OCI-LY1 (cell line): ENCODE results near the gene KCNK3.

ENCODE experiments used
- H2AFZ ChIP-seq: fragments of 200-600 bp; sonication (generic), shearing (Covaris generic); 2 replicates; pipeline ENCODE4 v1.6.0; 2014; ENCODE audit warnings: antibody characterized with exemption, mild to moderate bottlenecking, low read length
- H3F3A ChIP-seq: fragments of 200-600 bp; sonication (generic), shearing (Covaris generic); 2 replicates; pipeline ENCODE4 v1.6.0; 2014; ENCODE audit warnings: mild to moderate bottlenecking, antibody characterized with exemption, low read length, moderate library complexity; ENCODE audit not compliant: insufficient read depth
- H3K27ac ChIP-seq: fragments of 200-600 bp; sonication (generic); 2 replicates; pipeline ENCODE4 v1.5.1; 2014; ENCODE audit warnings: low read length, mixed run types, mild to moderate bottlenecking, low read depth; ENCODE audit not compliant: poor library complexity, severe bottlenecking
- H3K27me3 ChIP-seq: fragments of 200-600 bp; sonication (generic); 2 replicates; pipeline ENCODE4 v1.6.0; 2014; ENCODE audit warnings: antibody characterized with exemption, mild to moderate bottlenecking, low read length, moderate library complexity; ENCODE audit not compliant: insufficient read depth
- H3K36me3 ChIP-seq: fragments of 200-600 bp; sonication (generic); 2 replicates; pipeline ENCODE4 v1.6.1; 2014; ENCODE audit warnings: mild to moderate bottlenecking, antibody characterized with exemption, low read length, moderate library complexity, mixed read lengths; ENCODE audit not compliant: insufficient read depth
- H3K4me1 ChIP-seq: fragments of 200-600 bp; sonication (generic); 2 replicates; pipeline ENCODE4 v1.5.1; 2014; ENCODE audit warnings: mild to moderate bottlenecking, low read length, moderate library complexity; ENCODE audit not compliant: insufficient read depth, severe bottlenecking
- H3K4me2 ChIP-seq: fragments of 200-600 bp; sonication (generic), shearing (Covaris generic); 2 replicates; pipeline ENCODE4 v1.6.1; 2014; ENCODE audit warnings: low read length
- H3K4me3 ChIP-seq: fragments of 200-600 bp; sonication (generic); 2 replicates; pipeline ENCODE4 v1.5.1; 2014; ENCODE audit warnings: low read length, low read depth, mild to moderate bottlenecking, mixed read lengths; ENCODE audit not compliant: poor library complexity, severe bottlenecking
- H3K79me2 ChIP-seq: fragments of 200-600 bp; shearing (Covaris generic); 2 replicates; pipeline ENCODE4 v1.6.1; 2016; ENCODE audit warnings: mixed run types, low read length, mixed read lengths; ENCODE audit not compliant: insufficient read depth
- H3K9ac ChIP-seq: fragments of 200-600 bp; sonication (generic), shearing (Covaris generic); 2 replicates; pipeline ENCODE4 v1.6.1; 2014; ENCODE audit warnings: mild to moderate bottlenecking, low read length, mixed read lengths
- H3K9me2 ChIP-seq: fragments of 200-600 bp; sonication (generic), shearing (Covaris generic); 2 replicates; pipeline ENCODE4 v1.6.1; 2014; ENCODE audit warnings: low read depth, mild to moderate bottlenecking, low read length, mixed read lengths
- H3K9me3 ChIP-seq: fragments of 200-600 bp; shearing (Covaris generic); 2 replicates; pipeline ENCODE4 v1.6.1; 2014; ENCODE audit warnings: low read length, mixed read lengths
- H4K20me1 ChIP-seq: fragments of 200-600 bp; sonication (generic), shearing (Covaris generic); 2 replicates; pipeline ENCODE4 v1.6.0; 2016; ENCODE audit warnings: mild to moderate bottlenecking, low read length; ENCODE audit not compliant: insufficient read depth
- EZH2 ChIP-seq: fragments of 200-600 bp; sonication (generic), shearing (Covaris generic); IDR thresholded peaks from 2 replicates; pipeline ENCODE4 v1.8.0; 2017; ENCODE audit warnings: borderline replicate concordance, mixed run types, mild to moderate bottlenecking, antibody characterized with exemption, low read length, moderate library complexity, mixed read lengths
- TF ChIP-seq, protein P1 (sequence below): fragments of 200-600 bp; sonication (generic), shearing (Covaris generic); IDR thresholded peaks from 2 replicates; pipeline ENCODE4 v1.5.1; 2017; ENCODE audit warnings: mild to moderate bottlenecking, antibody characterized with exemption, low read length, moderate library complexity, mixed read lengths

KCNK3 gene

DNA sequence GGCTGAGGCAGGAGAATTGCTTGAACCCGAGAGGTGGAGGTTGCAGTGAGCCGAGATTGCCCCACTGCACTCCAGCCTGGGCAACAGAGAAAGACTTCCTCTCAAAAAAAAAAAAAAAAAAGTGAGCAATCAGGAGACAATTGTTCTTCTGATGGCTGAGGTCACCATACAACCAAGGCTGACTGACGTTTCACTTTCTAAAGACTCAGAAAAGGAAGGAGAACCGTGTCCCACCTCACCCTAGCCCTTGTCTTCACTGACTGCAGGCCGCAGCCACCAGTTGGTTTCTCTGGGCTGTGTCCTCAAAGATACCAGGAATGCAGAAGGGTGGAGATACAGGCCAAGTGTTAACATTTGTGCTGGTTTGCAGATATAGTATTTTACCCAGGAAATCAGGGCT is 63.8 kb downstream of the KCNK3 start:
- Histone ChIP-seq H3F3A (no peaks in the 10 kb centered on the region), H3K36me3 (no peaks in the 10 kb centered on the region), H3K27ac (no peak overlapping the region), H2AFZ (no peak overlapping the region), H3K9me3 (no peaks in the 10 kb centered on the region), H3K27me3 (peaks cover 11% of the 10 kb centered on the region; the same call in 1 of the 2 replicates), H3K4me1 (no peaks in the 10 kb centered on the region), H3K79me2 (no peaks in the 10 kb centered on the region), H4K20me1 (no peaks in the 10 kb centered on the region), H3K9ac (no peak overlapping the region), H3K4me2 (no peak overlapping the region), H3K4me3 (no peak overlapping the region), H3K9me2 (no peaks in the 10 kb centered on the region)
- TF ChIP-seq, protein P1, sequence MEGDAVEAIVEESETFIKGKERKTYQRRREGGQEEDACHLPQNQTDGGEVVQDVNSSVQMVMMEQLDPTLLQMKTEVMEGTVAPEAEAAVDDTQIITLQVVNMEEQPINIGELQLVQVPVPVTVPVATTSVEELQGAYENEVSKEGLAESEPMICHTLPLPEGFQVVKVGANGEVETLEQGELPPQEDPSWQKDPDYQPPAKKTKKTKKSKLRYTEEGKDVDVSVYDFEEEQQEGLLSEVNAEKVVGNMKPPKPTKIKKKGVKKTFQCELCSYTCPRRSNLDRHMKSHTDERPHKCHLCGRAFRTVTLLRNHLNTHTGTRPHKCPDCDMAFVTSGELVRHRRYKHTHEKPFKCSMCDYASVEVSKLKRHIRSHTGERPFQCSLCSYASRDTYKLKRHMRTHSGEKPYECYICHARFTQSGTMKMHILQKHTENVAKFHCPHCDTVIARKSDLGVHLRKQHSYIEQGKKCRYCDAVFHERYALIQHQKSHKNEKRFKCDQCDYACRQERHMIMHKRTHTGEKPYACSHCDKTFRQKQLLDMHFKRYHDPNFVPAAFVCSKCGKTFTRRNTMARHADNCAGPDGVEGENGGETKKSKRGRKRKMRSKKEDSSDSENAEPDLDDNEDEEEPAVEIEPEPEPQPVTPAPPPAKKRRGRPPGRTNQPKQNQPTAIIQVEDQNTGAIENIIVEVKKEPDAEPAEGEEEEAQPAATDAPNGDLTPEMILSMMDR: no peak
- no peak for TF ChIP-seq EZH2

DNA sequence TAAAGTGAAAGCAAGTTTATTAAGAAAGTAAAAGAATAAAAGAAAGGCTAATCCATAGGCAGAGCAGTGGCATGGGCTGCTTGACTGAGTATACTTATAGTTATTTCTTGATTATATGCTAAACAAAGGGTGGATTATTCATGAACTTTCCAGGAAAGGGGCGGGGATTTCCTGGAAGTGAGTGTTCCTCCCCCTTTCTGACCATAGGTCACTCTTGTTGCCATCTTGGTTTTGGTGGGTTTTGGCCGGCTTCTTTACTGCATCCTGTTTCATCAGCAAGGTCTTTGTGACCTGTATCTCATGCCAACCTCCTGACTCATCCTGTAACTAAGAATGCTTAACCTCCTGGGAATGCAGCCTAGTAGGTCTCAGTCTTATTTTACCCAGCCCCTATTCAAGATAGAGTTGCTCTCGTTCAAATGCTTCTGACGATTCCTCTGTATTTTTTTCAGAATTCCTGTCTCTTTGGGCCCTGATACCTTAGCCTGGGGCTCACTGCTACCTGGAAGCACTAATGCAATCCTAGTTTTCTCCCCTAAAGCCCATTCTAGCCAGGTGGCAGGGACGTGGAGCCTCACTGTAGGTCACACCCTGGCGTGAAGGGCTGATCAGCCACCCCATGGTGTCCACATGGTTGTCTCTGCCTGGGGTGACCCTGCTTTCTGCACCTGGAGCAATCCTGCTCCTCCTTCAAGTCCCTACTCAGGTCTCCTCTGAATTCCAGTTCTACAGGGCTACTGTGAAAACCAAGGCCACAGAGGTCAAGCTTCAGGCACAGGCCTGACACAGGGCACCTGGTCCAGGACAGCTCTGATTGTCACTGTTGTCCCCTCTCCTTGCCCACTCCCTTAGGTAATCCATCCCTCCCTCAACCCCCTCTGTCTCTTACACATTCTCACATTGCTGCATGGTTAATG is 65.6 kb downstream of the KCNK3 start:
- H3K4me3 ChIP-seq: no peak overlapping the region
- no peaks in the 10 kb centered on the region for H3K79me2 ChIP-seq
- H3K9ac ChIP-seq: no peak overlapping the region
- H3F3A ChIP-seq: no peaks in the 10 kb centered on the region
- no peaks in the 10 kb centered on the region for H3K9me2 ChIP-seq
- no peaks in the 10 kb centered on the region for H3K4me1 ChIP-seq
- TF ChIP-seq EZH2: no peak
- TF ChIP-seq, protein P1: no peak
- no peaks in the 10 kb centered on the region for H3K9me3 ChIP-seq
- no peak overlapping the region for H3K27ac ChIP-seq
- H4K20me1 ChIP-seq: no peaks in the 10 kb centered on the region
- H3K4me2 ChIP-seq: no peak overlapping the region
- H2AFZ ChIP-seq: no peak overlapping the region
- H3K27me3 ChIP-seq: peaks cover 13% of the 10 kb centered on the region; the same call in 1 of the 2 replicates
- no peaks in the 10 kb centered on the region for H3K36me3 ChIP-seq

DNA sequence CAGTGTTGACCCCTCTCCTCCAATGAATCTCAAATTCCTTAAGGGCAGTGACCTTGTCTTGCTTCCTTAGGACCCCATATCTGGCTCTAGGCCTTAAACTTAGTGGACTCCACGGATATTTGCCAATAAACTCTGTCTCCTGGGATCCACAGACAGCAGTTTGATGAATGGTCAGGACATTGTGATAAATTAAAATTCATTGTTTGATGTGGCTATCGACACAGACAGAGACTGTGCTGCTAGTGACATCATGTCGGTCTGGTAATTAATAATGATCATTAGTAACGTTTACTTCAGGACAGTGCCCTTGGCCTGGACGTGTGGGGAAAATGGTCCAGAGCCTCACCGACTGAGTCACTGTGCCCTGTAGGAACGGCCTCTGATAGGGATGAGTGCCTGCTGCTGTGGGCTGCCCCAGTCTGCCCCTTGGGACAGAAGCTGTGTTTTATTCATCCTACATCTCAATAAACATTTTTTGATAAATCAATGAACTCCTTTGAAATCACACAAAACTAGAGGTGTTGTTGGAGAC is 66.3 kb downstream of the KCNK3 start:
- Histone ChIP-seq H3K4me2 (no peak overlapping the region), H3K36me3 (no peaks in the 10 kb centered on the region), H3K9ac (no peak overlapping the region), H3K27ac (no peak overlapping the region), H2AFZ (no peak overlapping the region), H3K9me2 (no peaks in the 10 kb centered on the region), H3F3A (no peaks in the 10 kb centered on the region), H3K79me2 (no peaks in the 10 kb centered on the region), H3K4me1 (peaks cover 7% of the 10 kb centered on the region), H3K9me3 (no peaks in the 10 kb centered on the region), H4K20me1 (no peaks in the 10 kb centered on the region), H3K27me3 (peaks cover 16% of the 10 kb centered on the region; the same call in 1 of the 2 replicates), H3K4me3 (no peak overlapping the region)
- TF ChIP-seq, protein P1: no peak
- TF ChIP-seq EZH2: no peak
